Testis (tissue), 3 donors: Measurements from ENCODE around the gene ST8SIA5. TPM values are rescaled to one million over a fixed set of nuclear protein-coding genes. Genes with fewer than 3 reads are reported as not detected.

Source experiments
- DNase-seq: peaks from one replicate; pipeline ENCODE4 v3.0.0-alpha.2; 2019
- H3K27ac ChIP-seq, 2 donors: fragments of 200-600 bp; sonication (generic); one replicate each; pipeline ENCODE4 v1.5.1; 2019
- H3K27me3 ChIP-seq: fragments of 200-600 bp; sonication (generic); one replicate; pipeline ENCODE4 v1.5.1; 2019
- H3K36me3 ChIP-seq: fragments of 200-600 bp; sonication (generic); one replicate; pipeline ENCODE4 v1.5.1; 2017; ENCODE audit warnings: low read depth; ENCODE audit errors: missing control alignments
- H3K4me1 ChIP-seq: fragments of 200-600 bp; sonication (generic); one replicate; pipeline ENCODE4 v1.5.1; 2019
- H3K4me3 ChIP-seq, 2 donors: fragments of 200-600 bp; sonication (generic); one replicate each; pipeline ENCODE4 v1.5.1; 2017 to 2019
- H3K9me3 ChIP-seq: fragments of 200-600 bp; sonication (generic); one replicate; pipeline ENCODE4 v1.5.1; 2017
- POLR2A ChIP-seq: fragments of 450-650 bp; IDR thresholded peaks from one replicate; pipeline ENCODE4 v1.6.1; 2017; ENCODE audit warnings: antibody characterized with exemption, mild to moderate bottlenecking, moderate library complexity
- WGBS, 2 donors: methylation state at CpG; one replicate each; pipeline ENCODE4 v1.1.5; 2018; 5-methylcytosine and 5-hydroxymethylcytosine counted together
- intact Hi-C: fragments of 100-400 bp; cut with DNase I; formaldehyde crosslinking; loops from one replicate; pipeline ENCODE4 v1.15.1; 2023; ENCODE audit warnings: low total_unique reads
- polyA plus RNA-seq: library from polyadenylated mRNA; stranded (reverse); fragments of 350-450 nt; fragmentation: Illumina TruSeq; extraction: RNeasy Lipid Tissue Mini Kit (QIAGEN cat#74804); gene quantifications from one replicate; pipeline ENCODE4 v1.2.3, GENCODE V29; 2014; ENCODE audit warnings: low read depth, low replicate concordance; ENCODE audit not compliant: insufficient read depth
- total RNA-seq, 2 donors: library from RNA; depleted of rRNA; stranded (reverse); fragments of >200 nt; gene quantifications; one replicate each; pipeline ENCODE4 v1.2.3, GENCODE V29; 2016
- TF ChIP-seq, protein P1 (sequence below), 3 experiments: fragments of 450-650 bp in 2 of 3; fragments of 200-600 bp in 1 of 3; sonication (generic) in 1 of 3; IDR thresholded peaks; one replicate each; pipeline ENCODE4 v1.5.1; 2016 to 2019; ENCODE audit warnings: antibody characterized with exemption in 3 of 3, mild to moderate bottlenecking in 2 of 3, moderate library complexity in 1 of 3

ST8SIA5 gene
- total and polyA plus RNA-seq, 3 donors from 2014 or later: 1.3 to 2.1 (median 1.6) TPM

DNA sequence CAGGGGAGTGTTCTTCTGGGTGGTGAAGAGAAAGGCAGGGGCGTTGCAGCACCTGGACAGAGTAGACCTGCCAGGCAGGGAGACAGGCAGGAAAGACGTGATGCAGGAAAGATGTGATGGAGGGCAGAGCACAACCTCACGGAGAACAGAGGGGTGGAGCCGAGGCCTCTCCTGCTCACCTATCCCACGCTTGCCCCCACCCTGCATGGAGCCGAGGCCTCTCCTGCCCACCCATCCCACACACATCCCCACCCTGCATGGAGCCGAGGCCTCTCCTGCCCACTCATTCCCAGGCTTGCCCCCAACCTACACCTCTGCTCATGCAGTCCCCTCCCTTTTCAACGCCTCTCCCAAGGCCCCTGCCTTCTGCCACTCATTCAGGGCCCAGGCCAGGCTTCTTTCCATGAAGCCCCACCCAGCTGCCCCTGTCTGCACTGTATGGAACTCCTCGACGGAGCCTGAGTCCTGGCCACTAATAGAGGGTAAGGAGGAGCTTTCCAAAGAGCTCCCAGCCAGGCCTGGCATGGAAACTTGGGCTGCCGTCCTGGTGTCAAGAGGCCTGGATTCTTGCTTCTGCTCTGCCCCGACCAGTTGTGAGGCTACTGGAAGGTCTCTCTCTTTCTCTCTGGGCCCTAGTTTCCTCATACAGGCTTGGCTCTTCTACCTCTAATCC lies 67.9 kb downstream of the ST8SIA5 start:
- no peaks in the 10 kb centered on the region for H3K36me3 ChIP-seq
- intact Hi-C loops: no loop called here
- H3K9me3 ChIP-seq: no peaks in the 10 kb centered on the region
- WGBS, 2 donors: 79 to 80% methylated on average over 11 to 12 of the region's 12 CpGs
- H3K4me1 ChIP-seq: no peaks in the 10 kb centered on the region
- no peak for DNase-seq
- H3K27ac ChIP-seq: no peak overlapping the region
- no peak overlapping the region for H3K4me3 ChIP-seq
- no peaks in the 10 kb centered on the region for H3K27me3 ChIP-seq
- TF ChIP-seq POLR2A: no peak
- TF ChIP-seq, protein P1, sequence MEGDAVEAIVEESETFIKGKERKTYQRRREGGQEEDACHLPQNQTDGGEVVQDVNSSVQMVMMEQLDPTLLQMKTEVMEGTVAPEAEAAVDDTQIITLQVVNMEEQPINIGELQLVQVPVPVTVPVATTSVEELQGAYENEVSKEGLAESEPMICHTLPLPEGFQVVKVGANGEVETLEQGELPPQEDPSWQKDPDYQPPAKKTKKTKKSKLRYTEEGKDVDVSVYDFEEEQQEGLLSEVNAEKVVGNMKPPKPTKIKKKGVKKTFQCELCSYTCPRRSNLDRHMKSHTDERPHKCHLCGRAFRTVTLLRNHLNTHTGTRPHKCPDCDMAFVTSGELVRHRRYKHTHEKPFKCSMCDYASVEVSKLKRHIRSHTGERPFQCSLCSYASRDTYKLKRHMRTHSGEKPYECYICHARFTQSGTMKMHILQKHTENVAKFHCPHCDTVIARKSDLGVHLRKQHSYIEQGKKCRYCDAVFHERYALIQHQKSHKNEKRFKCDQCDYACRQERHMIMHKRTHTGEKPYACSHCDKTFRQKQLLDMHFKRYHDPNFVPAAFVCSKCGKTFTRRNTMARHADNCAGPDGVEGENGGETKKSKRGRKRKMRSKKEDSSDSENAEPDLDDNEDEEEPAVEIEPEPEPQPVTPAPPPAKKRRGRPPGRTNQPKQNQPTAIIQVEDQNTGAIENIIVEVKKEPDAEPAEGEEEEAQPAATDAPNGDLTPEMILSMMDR (IDR thresholded peaks at IDR 0.05): no peak

DNA sequence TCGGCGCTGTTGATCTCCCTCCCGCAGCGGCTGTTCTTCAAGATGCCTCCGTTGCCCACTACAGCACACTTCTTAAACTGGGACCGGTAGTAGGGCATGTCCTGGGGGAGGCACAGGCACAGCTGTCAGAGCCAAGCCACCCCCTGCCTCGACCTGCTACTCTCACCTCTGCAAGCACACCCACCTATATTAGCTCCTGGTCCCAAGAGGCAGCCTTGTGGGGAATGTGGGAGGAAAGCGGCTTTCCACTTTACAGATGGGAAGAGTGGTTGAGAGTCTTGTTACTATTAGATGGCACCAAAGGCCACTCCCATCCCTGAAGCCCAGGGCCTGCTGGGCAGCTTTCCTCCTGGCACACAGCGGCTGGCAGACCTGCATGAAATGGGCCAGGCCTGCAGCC lies 70.7 kb downstream of the ST8SIA5 start:
- no peaks in the 10 kb centered on the region for H3K36me3 ChIP-seq
- TF ChIP-seq, protein P1 (IDR thresholded peaks at IDR 0.05): no peak
- no peak for TF ChIP-seq POLR2A
- intact Hi-C loops: no loop called here
- H3K4me3 ChIP-seq: no peak overlapping the region
- no peaks in the 10 kb centered on the region for H3K27me3 ChIP-seq
- DNase-seq: no peak
- 85 to 91% methylated on average over 9 of the region's 9 CpGs for WGBS, 2 donors
- no peak overlapping the region for H3K27ac ChIP-seq
- no peaks in the 10 kb centered on the region for H3K9me3 ChIP-seq
- H3K4me1 ChIP-seq: no peaks in the 10 kb centered on the region

DNA sequence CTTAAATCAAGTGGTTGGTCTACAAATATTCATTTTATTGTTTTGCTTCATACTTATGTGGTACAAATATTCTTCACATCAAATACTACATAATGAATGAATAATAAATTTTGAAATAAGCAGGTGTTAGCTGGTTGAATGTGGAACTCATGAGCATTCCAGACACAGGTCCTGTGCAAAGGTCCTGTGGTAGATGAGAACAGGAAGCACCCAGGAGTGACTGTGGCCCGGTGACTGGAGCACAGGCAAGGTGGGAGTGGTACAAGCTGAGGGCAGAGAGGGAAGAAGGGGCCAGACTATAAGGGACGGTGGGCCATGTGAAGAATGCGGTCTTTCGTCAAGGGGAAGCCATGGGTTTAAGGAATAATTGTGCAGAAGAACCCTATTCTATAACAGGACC lies 73.6 kb downstream of the ST8SIA5 start:
- DNase-seq: no peak
- no peaks in the 10 kb centered on the region for H3K9me3 ChIP-seq
- WGBS, 2 donors: 76 to 94% methylated on average over 4 of the region's 4 CpGs
- no peaks in the 10 kb centered on the region for H3K36me3 ChIP-seq
- H3K4me3 ChIP-seq: no peak overlapping the region
- H3K4me1 ChIP-seq: no peaks in the 10 kb centered on the region
- no peaks in the 10 kb centered on the region for H3K27me3 ChIP-seq
- intact Hi-C loops: no loop called here
- no peak overlapping the region for H3K27ac ChIP-seq
- TF ChIP-seq POLR2A: no peak
- TF ChIP-seq, protein P1 (IDR thresholded peaks at IDR 0.05): no peak

DNA sequence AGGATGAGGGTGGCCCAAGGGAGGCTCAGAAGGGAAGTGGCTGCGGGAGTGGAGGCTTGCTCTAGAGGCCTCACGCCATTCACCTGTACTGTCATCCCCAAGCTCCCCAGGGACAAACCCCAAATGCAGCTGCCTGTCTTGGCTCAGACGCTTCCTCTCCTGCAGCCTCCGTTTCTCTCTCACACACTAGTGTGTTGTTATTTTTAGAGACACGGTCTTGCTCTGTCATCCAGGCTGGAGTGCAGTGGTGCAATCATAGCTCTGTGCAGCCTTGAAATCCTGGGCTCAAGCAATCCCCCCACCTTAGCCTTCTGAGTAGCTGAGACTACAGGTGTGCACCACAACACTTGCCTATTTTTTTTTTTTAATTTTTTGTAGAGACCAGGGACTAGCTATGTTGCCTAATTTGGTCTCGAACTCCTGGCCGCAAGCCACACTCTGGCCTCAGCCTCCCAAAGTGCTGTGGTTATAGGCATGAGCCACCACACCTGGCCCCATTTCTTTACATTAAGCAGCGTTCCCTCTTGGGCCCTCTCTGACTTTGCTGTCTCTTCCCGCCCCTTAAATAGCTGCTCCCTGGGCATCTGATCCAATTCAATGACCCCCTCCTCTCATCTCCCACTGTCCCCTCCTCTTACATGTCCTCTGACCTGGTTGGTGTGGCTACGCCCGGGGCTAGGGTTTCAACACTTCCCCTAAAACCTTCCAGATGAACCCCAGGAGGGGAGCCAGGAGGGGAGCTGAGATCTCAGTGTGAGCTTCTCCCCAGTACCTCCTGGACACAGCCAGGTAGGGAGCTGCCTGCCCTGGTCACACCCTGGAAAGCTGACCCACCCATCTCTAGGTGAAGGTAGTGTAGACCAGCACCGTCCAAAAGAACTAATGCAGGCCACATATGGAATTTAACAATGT lies 75.8 kb downstream of the ST8SIA5 start:
- H3K4me3 ChIP-seq: no peak overlapping the region
- no peaks in the 10 kb centered on the region for H3K36me3 ChIP-seq
- no peaks in the 10 kb centered on the region for H3K27me3 ChIP-seq
- H3K9me3 ChIP-seq: no peaks in the 10 kb centered on the region
- TF ChIP-seq, protein P1 (IDR thresholded peaks at IDR 0.05): no peak
- TF ChIP-seq POLR2A: no peak
- DNase-seq: no peak
- intact Hi-C loops: no loop called here
- 73 to 86% methylated on average over 12 of the region's 12 CpGs for WGBS, 2 donors
- H3K27ac ChIP-seq: no peak overlapping the region
- H3K4me1 ChIP-seq: no peaks in the 10 kb centered on the region
